ENCODE data around the gene B3GAT1.

DNA sequence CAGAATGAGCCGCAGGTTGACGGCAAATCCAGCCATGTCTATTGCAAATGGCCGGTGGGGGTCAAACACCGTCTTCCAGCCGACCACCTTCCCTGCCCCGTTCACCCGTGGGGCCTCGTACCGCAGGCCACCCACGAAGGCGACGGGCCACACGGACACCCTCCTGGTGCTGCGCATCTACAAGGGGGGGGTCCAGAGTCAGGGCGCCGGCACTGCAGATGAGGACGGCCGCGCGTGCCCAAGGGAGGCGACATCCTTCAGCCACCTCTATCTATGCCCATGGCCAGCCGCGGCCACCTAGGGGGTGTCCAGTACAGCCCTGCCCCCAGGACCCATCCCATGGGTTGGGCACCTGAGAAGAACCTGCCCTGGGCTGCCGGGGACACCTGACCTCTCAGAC, 29.2 kb downstream of the B3GAT1 start:
- TF ChIP-seq, protein P1, sequence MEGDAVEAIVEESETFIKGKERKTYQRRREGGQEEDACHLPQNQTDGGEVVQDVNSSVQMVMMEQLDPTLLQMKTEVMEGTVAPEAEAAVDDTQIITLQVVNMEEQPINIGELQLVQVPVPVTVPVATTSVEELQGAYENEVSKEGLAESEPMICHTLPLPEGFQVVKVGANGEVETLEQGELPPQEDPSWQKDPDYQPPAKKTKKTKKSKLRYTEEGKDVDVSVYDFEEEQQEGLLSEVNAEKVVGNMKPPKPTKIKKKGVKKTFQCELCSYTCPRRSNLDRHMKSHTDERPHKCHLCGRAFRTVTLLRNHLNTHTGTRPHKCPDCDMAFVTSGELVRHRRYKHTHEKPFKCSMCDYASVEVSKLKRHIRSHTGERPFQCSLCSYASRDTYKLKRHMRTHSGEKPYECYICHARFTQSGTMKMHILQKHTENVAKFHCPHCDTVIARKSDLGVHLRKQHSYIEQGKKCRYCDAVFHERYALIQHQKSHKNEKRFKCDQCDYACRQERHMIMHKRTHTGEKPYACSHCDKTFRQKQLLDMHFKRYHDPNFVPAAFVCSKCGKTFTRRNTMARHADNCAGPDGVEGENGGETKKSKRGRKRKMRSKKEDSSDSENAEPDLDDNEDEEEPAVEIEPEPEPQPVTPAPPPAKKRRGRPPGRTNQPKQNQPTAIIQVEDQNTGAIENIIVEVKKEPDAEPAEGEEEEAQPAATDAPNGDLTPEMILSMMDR (IDR thresholded peaks at IDR 0.05; ENCODE audit: low read length) = no peak
- no peak for TF ChIP-seq EZH2 (optimal IDR thresholded peaks at IDR 0.05; ENCODE audit: low read depth, low read length)
- no peak for TF ChIP-seq EZH2phosphoT487 (IDR thresholded peaks at IDR 0.05; ENCODE audit: low read length)
